Medulla oblongata (tissue), 1 donor: ENCODE results near the gene RNGTT.
A peak's percentile ranks its signal among the peaks of the same experiment; 100 is the strongest.

Experiments
- DNase-seq: peaks from one replicate; pipeline ENCODE4 v3.0.0-alpha.2; 2015; ENCODE audit errors: extremely low spot score

RNGTT gene

GRCh38 chr6:88655586-88655985 lies 307.8 kb downstream of the RNGTT start:
- no peak for DNase-seq

- no peak for DNase-seq
These were observed 309.5 kb downstream of the RNGTT start for GRCh38 chr6:88653936-88654335.

GRCh38 chr6:88651400-88651799 lies 312.0 kb downstream of the RNGTT start:
- DNase-seq: no peak

- DNase-seq: no peak
These were observed 312.4 kb downstream of the RNGTT start for GRCh38 chr6:88650979-88651378.

GRCh38 chr6:88650029-88650619 lies 313.3 kb downstream of the RNGTT start:
- DNase-seq: no peak

GRCh38 chr6:88641178-88641903 lies 322.1 kb downstream of the RNGTT start:
- peak; percentile 2 for DNase-seq

- DNase-seq: no peak
These were observed 325.5 kb downstream of the RNGTT start for GRCh38 chr6:88637761-88638545.

GRCh38 chr6:88636871-88637270 lies 326.5 kb downstream of the RNGTT start:
- no peak for DNase-seq

GRCh38 chr6:88633782-88634181 lies 329.6 kb downstream of the RNGTT start:
- no peak for DNase-seq

- no peak for DNase-seq
These were observed 331.6 kb downstream of the RNGTT start for GRCh38 chr6:88631830-88632229.

GRCh38 chr6:88629838-88630494 lies 333.5 kb downstream of the RNGTT start:
- no peak for DNase-seq

- no peak for DNase-seq
These were observed 337.0 kb downstream of the RNGTT start for GRCh38 chr6:88626460-88626859.

- no peak for DNase-seq
These were observed 339.9 kb downstream of the RNGTT start for GRCh38 chr6:88623531-88623930.

- no peak for DNase-seq
These were observed 343.5 kb downstream of the RNGTT start for GRCh38 chr6:88619951-88620350.

- DNase-seq: no peak
These were observed 347.0 kb downstream of the RNGTT start for GRCh38 chr6:88616380-88616779.

GRCh38 chr6:88614316-88614877 lies 349.0 kb downstream of the RNGTT start:
- DNase-seq: no peak

GRCh38 chr6:88612631-88613030 lies 350.8 kb downstream of the RNGTT start:
- no peak for DNase-seq

GRCh38 chr6:88611721-88612120 lies 351.7 kb downstream of the RNGTT start:
- no peak for DNase-seq

GRCh38 chr6:88609983-88610382 lies 353.4 kb downstream of the RNGTT start:
- no peak for DNase-seq

- no peak for DNase-seq
These were observed 358.1 kb downstream of the RNGTT start for GRCh38 chr6:88605271-88605670.

GRCh38 chr6:88599571-88599970 lies 363.8 kb downstream of the RNGTT start:
- DNase-seq: no peak

GRCh38 chr6:88596801-88597200 lies 366.6 kb downstream of the RNGTT start:
- no peak for DNase-seq
